HG03520 (cell line): ENCODE data around the gene MRTFA.
"Not testable (repeated sequence)": the region's sequence is repeated elsewhere in the genome, so short reads cannot be mapped to it uniquely, and the experiment has no call there.

ENCODE experiments used
- ATAC-seq: cut with Tn5 transposase; IDR thresholded peaks from one replicate; pipeline ENCODE4 v1.9.1; 2021; ENCODE audit warnings: mild to moderate bottlenecking, moderate library complexity; ENCODE audit not compliant: unreplicated experiment

Gene MRTFA

DNA sequence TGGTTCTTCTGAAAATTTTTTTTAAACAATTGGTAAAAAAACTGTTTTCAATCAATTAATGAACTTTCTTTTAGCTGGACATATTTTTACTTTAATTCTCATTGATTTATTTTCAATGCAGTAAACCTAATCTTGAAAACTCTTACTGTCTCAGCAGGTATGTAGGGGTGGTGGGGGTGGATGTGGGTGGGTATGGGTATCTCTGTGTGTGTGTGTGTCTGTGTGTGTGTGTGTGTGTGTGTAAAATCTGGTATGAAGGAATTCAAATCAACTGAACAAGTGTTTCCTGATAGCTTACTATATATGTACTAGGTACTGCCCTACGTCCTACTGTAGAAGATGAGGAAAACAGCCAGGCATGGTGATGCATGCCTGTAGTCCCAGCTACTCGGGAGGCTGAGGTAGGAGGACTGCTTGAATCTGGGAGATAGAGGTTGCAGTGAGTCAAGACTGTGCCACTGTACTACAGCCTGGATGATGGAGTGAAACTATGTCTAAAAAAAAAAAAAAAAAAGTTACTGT lies 75.5 kb downstream of the MRTFA start:
- ATAC-seq: no peak

DNA sequence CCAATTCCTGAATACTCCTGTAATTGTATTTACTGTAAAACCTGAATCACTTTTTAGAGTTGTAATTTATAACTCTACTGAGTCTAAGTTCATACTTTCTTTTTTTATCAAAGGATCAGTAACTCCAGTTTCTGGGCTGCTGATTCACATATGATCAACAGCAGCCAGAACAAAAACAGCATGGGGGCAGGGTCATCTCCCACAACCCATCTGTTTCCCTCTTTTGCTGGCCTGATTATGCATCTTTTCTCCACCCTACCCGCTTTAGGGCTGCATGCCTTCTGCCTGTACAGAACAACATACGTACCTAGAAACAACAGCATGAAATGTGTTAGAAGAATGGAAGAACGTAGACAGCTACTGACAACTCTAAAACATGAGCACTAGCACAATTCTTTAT lies 76.0 kb downstream of the MRTFA start:
- no peak for ATAC-seq

DNA sequence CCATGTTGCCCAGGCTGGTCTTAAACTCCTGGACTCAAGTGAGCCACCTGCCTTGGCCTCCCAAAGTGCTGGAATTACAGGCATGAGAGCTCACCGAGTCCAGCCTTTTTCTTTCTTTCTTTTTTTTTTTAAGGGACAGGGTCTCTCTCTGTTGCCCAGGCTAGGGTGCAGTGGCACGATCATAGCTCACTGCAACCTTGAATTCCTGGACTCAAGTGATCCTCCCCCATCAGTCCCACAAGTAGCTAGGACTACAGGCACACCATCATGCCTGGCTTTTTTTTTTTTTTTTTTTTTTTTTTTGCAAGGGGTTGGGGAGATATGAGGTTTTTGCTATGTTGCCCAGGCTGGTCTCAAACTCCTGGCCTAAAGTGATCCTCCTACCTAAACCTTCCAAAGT lies 78.5 kb downstream of the MRTFA start:
- ATAC-seq: no peak

DNA sequence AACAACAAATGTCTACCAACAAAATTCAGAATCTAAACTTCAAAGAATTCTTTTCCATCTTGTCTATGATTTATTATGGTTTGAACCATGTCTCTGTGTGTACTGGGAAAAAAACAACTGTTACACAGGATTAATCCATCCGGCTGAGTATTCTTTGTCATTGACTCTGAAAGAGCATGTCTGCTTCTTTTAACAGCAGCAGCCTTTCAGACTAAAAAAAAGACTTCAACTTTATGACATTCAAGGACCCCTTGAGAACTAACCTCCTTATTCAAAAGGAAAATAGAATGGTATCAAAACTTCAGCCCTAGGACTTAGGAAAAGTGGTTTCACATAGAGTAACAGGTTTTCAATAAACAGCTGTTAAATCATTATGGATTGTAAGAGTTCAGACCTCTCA lies 79.9 kb downstream of the MRTFA start:
- ATAC-seq: no peak

DNA sequence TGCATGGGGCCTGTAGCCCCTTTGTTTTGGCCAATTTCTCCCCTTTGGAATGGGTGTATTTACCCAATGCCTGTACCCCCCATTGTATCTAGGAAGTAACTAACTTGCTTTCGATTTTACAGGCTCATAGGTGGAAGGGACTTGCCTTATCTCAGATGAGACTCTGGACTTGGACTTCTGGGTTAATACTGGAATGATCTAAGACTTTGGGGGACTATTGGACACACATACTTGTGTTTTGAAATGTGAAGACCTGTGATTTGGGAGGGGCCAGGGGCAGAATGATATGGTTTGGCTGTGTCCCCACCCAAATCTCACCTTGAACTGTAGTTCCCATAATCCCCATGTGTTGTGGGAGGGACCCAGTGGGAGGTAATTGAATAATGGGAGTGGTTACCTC lies 82.5 kb downstream of the MRTFA start:
- not testable (repeated sequence) for ATAC-seq

DNA sequence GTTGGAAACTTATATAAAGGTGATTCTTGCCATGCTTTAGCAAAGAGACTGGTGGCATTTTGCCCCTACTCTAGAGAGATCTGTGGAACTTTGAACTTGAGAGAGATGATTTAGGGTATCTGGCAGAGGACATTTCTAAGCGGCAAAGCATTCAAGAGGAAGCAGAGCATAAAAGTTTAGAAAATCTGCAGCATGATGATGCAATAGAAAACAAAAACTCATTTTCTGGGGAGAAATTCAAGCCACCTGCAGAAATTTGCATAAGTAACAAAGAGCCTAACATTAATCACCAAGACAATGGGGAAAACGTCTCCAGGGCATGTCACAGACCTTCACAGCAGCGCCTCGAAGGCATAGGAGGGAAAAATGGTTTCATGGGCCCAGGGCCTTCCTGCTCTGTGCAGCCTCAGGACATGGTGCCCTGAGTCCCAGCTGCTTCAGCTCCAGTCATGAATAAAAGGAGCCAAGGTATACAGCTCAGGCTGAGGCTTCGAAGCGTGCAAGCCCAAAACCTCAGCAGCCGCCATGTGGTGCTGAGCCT lies 83.4 kb downstream of the MRTFA start:
- no peak for ATAC-seq

DNA sequence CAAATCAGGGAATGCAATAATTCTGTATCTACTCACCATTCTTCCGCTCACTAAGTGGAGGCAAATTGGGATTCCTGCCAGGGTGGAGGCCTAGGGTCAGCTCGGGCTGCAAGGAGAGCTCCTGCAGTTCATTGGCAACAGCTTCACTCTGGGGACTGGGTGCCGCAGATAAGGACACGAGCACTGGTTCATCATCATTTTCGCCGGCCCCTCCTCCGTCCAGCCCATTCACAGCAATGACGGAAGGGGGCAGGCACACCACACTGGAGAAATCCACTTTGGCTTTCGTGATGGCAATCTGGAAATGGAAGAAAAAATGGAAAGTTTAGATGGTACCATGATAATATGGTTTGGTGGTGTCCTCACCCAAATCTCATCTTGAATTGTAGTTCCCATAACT lies 84.4 kb downstream of the MRTFA start:
- ATAC-seq: no peak

DNA sequence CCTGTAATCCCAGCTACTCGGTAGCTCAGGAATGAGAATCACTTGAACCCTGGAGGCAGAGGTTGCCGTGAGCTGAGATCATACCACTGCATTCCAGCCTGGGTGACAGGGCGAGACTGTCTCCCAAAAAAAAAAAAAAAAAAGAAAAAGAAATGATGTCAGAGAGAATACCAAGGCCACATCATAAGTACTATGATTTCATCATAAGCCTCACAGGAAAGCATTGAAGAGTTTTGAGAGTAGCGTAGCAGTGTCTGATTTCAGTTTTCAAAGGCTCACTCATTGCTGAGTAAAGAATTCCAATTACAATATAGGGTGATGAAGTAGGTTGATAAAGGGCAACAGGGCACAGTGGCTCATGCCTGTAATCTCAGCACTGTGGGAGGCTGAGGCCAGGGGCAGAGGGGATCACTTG lies 88.8 kb downstream of the MRTFA start:
- no peak for ATAC-seq

DNA sequence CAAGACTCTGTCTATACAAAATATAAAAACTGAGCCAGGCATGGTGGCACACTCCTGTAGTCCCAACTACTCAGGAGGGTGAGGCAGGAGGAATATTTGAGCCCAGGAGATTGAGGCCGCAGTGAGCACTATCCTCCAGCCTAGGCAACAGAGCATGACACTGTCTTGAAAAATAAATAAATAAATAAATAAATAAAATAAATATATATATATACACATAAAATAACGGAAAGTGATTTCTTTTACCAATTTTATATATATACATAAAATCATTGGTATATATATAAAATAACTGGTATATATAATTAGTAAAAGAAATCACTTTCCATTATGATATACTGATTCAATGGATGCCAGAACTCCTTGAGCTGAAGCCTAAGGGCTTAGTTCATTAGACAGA lies 91.8 kb downstream of the MRTFA start:
- no peak for ATAC-seq

DNA sequence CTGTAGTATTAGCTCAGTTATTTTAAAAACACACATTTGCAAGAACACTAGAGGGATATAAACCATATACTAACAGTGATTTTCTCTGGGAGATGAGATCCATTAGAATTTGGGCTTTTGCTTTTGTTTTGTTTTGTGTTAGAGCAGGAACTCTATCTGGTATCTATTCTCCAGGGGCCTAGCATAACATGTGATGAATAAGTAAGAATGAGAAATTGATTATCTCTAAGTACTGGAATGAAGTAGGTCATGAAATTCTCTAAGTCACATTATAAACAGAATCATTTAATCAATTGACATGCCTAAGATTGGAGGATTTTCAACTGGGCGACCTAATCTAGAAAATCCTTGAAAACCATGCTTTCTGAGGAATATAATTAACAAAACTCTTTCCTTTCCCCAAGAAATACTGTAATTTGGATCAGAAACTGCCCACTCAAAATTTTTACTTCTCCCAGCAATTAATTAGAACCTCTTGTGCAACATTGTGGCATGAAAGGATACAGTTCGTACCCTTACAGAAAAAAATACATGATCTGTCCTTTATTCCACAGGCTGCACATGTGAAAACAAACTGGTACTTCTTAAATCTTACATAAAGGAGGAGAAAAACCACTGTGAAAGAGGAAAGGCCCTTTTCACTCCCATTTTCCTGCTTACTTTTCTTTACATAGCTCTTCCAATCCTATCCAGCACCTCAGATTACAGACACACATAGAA lies 93.5 kb downstream of the MRTFA start:
- no peak for ATAC-seq

DNA sequence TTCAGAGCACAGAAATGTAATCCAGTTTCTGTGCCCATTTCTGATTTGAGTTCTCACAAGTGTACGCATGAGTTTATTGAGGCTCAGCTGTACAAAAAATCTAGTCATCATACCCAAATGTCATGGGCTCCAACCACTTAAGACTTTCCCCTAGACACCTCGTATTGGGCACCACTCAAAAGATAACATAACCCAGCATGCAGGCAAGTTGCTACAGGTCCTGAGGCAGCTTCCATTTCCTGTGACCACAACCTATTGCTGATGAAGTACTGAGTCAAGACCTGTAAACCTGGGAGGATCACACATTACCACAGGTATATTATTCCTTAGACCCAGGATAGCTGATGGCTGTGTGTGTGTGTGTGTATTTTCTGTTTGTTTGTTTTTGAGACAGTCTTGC lies 95.2 kb downstream of the MRTFA start:
- no peak for ATAC-seq

DNA sequence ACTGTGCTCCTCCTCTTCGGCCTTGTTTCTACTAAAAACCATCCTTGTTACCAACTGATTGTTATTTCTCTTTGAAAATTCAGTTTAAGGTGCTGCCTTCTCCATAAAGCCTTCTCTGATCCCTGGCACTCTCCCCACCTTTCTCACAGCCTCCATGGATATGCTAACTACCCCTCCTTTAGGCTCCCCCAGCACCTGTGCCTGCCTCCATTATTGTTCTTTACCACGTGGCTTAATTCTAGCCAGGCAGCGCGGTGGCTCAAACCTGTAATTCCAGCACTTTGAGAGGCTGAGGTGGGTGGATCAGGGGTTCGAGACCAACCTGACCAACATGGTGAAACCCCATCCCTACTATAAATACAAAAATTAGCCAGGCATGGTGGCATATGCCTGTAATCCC lies 96.3 kb downstream of the MRTFA start:
- ATAC-seq: no peak

DNA sequence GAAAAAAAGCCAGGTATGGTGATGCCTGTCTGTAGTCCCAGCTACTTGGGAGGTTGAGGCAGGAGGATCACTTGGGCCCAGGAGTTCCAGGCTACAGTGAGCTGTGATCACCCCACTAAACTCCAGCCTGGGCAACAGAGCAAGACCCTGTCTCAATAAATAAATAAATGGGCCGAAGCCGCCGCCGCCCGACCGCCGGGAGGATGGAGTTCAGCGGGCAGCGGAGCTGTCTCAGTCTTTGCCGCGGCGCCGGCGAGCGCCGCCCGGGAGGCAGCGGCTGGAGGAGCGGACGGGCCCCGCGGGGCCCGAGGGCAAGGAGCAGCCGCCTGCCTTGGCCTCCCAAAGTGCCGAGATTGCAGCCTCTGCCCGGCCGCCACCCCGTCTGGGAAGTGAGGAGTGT lies 100.4 kb downstream of the MRTFA start:
- ATAC-seq: not testable (repeated sequence)

DNA sequence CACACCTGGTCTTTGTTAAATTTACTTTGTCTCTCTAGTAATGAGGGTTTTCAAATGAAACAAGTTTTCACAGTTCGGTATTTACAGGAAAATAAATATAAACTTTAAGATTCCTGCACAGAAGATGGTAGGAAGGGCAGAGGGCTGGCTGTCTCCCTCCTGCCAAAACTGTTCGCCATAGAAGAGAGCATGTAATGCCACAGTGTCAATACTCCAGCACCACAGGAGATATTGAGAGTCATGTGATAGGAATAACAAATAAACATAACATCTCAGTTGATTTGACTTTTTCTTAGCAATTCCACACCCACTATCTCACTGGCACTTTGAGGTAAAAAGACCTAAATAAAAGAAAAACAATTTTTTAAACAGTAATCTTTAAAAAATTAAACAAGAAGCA lies 100.9 kb downstream of the MRTFA start:
- ATAC-seq: no peak

DNA sequence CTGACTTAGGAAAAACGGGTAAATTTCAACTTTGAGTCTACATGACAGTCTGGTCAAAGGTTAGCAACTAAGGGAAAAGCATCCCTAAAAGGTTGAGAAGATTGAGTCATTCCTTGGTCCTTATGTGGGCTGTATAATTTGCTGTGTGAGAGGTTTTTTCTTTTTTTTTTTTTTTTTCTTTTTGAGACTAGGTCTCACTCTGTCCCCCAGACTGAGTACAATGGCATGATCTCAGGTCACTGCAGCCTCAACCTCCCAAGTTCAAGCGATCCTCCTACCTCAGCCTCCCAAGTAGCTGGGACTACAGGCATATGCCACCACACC lies 101.4 kb downstream of the MRTFA start:
- ATAC-seq: no peak

DNA sequence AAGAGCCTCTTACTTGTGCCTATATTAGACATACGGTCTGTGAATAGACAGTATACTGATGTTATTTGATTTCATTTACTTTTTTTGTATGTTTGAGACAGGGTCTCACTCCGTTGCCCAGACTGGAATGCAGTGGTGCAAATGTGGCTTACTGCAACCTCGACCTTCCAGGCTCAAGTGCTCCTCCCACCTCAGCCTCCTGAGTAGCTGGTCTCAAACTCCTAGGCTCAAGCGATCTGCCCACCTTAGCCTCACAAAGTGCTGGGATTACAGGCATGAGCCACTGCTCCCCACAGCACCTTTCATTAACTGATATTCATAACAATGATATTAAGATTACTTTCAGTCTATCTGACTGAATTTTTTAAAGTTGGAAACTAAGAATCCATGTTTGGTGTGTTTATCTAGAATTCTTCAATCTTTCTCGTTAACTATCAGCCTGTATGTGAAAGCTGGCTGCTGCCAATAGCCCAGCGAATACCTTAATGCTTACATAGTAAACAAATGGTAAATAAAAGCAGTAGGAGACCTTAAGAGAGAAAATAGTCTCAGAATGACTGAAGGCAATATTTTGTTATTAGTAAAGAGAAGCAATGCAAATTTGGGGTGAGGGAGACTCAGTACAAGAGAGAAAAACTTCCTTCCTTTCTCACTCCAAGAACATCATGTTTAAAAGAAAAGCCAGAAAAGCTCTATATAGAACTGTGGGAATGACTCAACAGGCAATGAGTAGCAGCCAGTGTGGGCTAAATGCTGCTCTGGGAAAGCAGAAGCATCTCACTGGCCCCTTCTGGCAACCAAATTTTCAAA lies 101.9 kb downstream of the MRTFA start:
- no peak for ATAC-seq

DNA sequence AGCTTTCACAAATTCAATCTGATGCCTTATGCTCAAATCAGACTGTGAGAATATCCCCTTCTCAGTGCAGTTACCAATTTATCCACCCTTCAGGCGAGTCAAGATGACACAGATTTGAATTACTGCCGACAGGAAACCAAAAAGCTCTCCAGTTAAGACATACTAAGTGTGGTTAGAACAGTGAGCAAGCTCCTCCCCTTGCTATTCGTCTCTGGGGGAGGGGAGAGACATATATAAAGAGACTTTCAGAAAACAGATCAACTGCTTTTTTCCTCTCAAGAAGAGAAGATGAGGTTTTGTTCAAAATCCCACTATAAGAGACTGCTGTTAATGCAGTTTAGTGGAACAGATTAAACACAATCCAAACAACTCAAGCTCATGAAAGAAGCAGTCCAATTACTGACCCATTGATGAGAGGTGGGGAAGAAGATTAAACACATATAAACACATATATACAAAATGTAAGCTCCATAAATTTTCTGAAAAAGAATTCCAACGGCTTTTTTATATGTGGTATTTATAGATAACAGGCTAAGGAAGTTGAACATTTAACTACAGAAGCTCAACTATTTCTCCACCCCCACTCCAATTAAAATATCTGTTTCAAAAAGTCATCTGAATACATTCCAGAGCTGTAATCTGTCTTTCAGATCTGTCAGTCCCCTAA lies 102.7 kb downstream of the MRTFA start:
- ATAC-seq: no peak

DNA sequence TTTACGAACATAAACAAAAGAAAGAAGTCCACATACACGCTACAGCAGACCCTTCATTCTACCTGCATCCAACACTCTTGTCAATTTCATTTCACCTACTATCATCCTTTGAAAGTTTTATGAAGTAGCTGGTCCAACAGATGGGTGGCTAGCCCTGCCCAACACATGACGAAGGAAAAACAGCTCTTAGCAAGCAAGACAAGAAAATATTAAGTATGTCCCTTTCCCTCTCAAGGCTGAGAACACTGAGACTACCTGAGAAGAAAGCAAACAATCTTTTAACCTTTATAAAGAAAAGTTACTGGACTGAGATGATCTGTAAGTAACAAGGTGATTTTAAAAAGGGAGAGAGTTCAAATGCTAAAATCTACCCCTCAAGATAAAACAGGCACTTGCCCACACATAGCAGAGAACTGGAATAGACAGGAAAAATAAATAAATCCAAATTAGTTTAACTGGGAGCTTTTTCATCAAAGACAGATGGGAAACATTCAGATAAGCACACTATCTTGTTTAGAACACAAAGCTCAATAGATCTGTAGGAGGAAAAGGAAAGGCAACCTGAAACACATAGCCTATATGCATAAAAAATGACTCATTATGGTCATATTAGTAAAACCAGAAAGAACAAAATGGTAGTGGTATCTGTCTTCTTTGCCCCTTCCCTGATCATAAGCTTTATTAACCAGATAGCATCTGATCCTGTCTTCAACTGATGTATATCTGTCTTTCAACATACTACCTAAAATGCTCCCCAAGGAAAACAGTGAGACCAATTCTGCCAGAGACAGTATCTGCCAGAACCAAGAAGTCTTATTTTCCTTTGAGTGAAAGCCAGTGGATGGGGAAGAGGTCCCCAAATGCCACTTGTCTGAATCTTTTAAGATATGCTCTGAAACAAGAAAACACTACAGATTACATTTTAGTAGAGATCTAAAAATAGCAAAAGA lies 104.3 kb downstream of the MRTFA start:
- ATAC-seq: no peak

DNA sequence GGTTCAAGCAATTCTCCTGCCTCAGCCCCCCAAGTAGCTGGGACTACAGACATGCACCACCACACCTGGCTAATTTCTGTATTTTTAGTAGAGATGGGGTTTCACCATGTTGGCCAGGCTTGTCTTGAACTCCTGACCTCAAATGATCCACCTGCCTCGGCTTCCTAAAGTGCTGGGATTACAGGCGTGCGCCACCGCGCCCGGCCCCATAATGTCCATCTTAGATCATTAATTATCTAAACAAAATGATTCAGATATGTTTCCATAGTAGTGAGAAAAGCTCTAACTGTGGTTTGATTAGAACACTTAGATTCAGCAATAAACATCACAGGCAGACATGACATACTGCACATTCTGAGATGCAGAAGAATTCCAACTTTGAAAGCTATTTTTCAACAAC lies 106.1 kb downstream of the MRTFA start:
- not testable (repeated sequence) for ATAC-seq

DNA sequence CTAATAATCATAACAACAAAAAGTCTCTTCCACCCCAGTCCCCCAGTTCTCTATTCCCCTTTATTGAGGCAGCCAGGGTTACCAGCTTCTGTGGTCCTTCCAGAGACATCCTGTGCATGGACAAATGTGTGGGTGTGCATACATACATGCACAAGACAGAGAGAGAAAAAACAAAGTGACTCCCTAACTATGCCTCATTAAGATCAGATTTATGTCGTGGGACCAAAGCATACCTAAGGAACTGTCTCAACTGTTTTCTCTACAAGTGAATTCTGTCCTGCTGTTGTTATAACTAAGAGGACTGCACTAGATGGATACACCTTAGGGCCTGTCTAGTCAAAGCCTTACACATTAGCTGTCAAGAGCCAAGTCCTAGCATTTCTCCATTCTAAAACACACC lies 106.7 kb downstream of the MRTFA start:
- ATAC-seq: no peak
